Esophagus muscularis mucosa (tissue), 4 donors: ENCODE measurements around the gene IGHMBP2.

ENCODE experiments used
- EP300 ChIP-seq: sonication (generic); formaldehyde crosslinking; IDR thresholded peaks from one replicate; pipeline ENCODE4 v1.6.1; 2017; ENCODE audit warnings: antibody characterized with exemption
- POLR2A ChIP-seq: fragments of 450-650 bp; IDR thresholded peaks from one replicate; pipeline ENCODE4 v1.6.1; 2017; ENCODE audit warnings: antibody characterized with exemption, moderate library complexity, mild to moderate bottlenecking, low read depth
- POLR2AphosphoS5 ChIP-seq, 2 donors: sonication (generic); formaldehyde crosslinking; IDR thresholded peaks; one replicate each; pipeline ENCODE4 v1.6.1; 2017; ENCODE audit warnings: antibody characterized with exemption in 2 of 2
- TF ChIP-seq, protein P1 (sequence below), 3 experiments: fragments of 200-600 bp in 2 of 3; fragments of 450-650 bp in 1 of 3; sonication (generic) in 2 of 3; IDR thresholded peaks; one replicate each; pipeline ENCODE4 v1.5.1; 2017 to 2019; ENCODE audit warnings: antibody characterized with exemption in 3 of 3, mild to moderate bottlenecking in 2 of 3, moderate library complexity in 1 of 3

GRCh38 chr11:68912254-68912653, 8.6 kb downstream of the IGHMBP2 start:
- TF ChIP-seq, protein P1, sequence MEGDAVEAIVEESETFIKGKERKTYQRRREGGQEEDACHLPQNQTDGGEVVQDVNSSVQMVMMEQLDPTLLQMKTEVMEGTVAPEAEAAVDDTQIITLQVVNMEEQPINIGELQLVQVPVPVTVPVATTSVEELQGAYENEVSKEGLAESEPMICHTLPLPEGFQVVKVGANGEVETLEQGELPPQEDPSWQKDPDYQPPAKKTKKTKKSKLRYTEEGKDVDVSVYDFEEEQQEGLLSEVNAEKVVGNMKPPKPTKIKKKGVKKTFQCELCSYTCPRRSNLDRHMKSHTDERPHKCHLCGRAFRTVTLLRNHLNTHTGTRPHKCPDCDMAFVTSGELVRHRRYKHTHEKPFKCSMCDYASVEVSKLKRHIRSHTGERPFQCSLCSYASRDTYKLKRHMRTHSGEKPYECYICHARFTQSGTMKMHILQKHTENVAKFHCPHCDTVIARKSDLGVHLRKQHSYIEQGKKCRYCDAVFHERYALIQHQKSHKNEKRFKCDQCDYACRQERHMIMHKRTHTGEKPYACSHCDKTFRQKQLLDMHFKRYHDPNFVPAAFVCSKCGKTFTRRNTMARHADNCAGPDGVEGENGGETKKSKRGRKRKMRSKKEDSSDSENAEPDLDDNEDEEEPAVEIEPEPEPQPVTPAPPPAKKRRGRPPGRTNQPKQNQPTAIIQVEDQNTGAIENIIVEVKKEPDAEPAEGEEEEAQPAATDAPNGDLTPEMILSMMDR (IDR thresholded peaks at IDR 0.05), result no peak
- TF ChIP-seq POLR2A (no peak), EP300 (no peak), POLR2AphosphoS5 (IDR thresholded peaks at IDR 0.05) (no peak)
